Measurements from ENCODE around the gene HIC1. TPM values are rescaled to one million over a fixed set of nuclear protein-coding genes. Genes with fewer than 3 reads are reported as not detected.

Gene HIC1
- total RNA-seq, 1 donor from 2014 or later = 20.8 TPM

- no peak for DNase-seq (ENCODE audit: low spot score)
Observed at GRCh38 chr17:2102931-2103809, 48.3 kb downstream of the HIC1 start.

GRCh38 chr17:2105663-2106062 lies 50.8 kb downstream of the HIC1 start:
- no peak for DNase-seq (ENCODE audit: low spot score)

- DNase-seq (ENCODE audit: low spot score) = no peak
Observed at GRCh38 chr17:2106308-2106955, 51.5 kb downstream of the HIC1 start.

GRCh38 chr17:2107050-2107449 lies 52.1 kb downstream of the HIC1 start:
- DNase-seq (ENCODE audit: low spot score) = no peak

GRCh38 chr17:2107506-2107905 lies 52.6 kb downstream of the HIC1 start:
- DNase-seq (ENCODE audit: low spot score) = no peak

- DNase-seq (ENCODE audit: low spot score) = no peak
Observed at GRCh38 chr17:2108170-2108569, 53.3 kb downstream of the HIC1 start.

GRCh38 chr17:2110436-2110835 lies 55.5 kb downstream of the HIC1 start:
- no peak for DNase-seq (ENCODE audit: low spot score)

- no peak for DNase-seq (ENCODE audit: low spot score)
Observed at GRCh38 chr17:2111691-2112090, 56.8 kb downstream of the HIC1 start.

Other genes starting within 250 kb of the HIC1 start
- gene SMYD4, start 225.2 kb upstream of the HIC1 start, total RNA-seq = 13.2 TPM
- gene RPA1, start 225.1 kb upstream of the HIC1 start, total RNA-seq = 85.6 TPM
- 9.3 TPM for gene RTN4RL1, start 29.8 kb upstream of the HIC1 start, total RNA-seq
- gene DPH1, start 24.9 kb upstream of the HIC1 start, total RNA-seq = 51.5 TPM
- 31.8 TPM for gene OVCA2, start 13.1 kb upstream of the HIC1 start, total RNA-seq
- 36.9 TPM for gene SMG6, start 248.7 kb downstream of the HIC1 start, total RNA-seq
- gene SRR, start 248.8 kb downstream of the HIC1 start, total RNA-seq = 9.8 TPM